ENCODE results near the gene TALDO1.

TALDO1 gene

GRCh38 chr11:765025-765801 lies 17.9 kb downstream of the TALDO1 start:
- TF ChIP-seq, protein P1, sequence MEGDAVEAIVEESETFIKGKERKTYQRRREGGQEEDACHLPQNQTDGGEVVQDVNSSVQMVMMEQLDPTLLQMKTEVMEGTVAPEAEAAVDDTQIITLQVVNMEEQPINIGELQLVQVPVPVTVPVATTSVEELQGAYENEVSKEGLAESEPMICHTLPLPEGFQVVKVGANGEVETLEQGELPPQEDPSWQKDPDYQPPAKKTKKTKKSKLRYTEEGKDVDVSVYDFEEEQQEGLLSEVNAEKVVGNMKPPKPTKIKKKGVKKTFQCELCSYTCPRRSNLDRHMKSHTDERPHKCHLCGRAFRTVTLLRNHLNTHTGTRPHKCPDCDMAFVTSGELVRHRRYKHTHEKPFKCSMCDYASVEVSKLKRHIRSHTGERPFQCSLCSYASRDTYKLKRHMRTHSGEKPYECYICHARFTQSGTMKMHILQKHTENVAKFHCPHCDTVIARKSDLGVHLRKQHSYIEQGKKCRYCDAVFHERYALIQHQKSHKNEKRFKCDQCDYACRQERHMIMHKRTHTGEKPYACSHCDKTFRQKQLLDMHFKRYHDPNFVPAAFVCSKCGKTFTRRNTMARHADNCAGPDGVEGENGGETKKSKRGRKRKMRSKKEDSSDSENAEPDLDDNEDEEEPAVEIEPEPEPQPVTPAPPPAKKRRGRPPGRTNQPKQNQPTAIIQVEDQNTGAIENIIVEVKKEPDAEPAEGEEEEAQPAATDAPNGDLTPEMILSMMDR (IDR thresholded peaks at IDR 0.05; ENCODE audit: insufficient read depth, low read depth, low read length, missing control alignments) = peak; percentile 71
- peak; percentile 79 for DNase-seq (ENCODE audit: low read depth)
- H3K4me3 ChIP-seq (ENCODE audit: low read depth, low read length) = no peak overlapping the region

- no peak for DNase-seq (ENCODE audit: low read depth)
- H3K4me3 ChIP-seq (ENCODE audit: low read depth, low read length) = no peak overlapping the region
- TF ChIP-seq, protein P1 (IDR thresholded peaks at IDR 0.05; ENCODE audit: insufficient read depth, low read depth, low read length, missing control alignments) = no peak
These were observed 18.5 kb downstream of the TALDO1 start for GRCh38 chr11:765802-766091.

DNA sequence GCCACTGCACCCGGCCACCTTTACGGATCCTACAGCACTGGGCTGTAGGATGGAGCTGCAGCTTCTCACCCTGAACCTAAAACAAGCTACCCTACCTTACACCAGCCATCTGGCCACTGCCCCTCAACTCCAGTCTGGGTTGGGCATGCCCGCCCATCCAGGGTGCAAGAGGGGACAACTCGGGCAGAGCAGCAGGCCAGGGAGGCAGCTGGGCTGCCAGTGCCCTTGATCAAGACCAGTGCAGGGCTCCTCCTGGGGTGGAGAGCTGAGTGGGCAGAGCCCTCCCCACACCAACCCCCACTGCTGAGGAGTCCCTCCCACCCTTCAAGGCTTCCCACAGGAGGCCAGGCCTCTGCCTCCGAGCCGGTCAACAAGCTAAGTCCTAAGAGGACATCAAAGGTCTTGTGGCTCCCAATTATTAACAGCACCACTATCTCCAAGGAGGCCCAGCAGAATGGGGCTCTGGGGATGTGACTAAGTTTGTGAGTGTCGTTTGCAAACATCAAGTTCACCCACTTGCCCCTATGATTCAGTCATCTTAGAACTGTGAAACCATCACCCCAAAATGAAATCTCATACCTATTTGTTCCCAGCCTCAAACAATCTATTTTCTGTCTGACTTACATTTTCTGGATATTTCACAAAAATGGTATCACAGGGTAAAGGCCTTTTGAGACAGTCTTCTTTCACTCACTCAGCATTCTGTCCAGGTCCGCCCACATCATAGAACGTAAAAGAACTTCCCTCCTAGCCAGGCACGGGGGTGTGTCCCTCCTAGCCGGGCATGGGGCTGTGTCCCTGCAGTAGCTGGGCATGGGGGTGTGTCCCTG lies 19.1 kb downstream of the TALDO1 start:
- DNase-seq (ENCODE audit: low read depth) = no peak
- H3K4me3 ChIP-seq (ENCODE audit: low read depth, low read length) = no peak overlapping the region
- TF ChIP-seq, protein P1 (IDR thresholded peaks at IDR 0.05; ENCODE audit: insufficient read depth, low read depth, low read length, missing control alignments) = no peak

DNA sequence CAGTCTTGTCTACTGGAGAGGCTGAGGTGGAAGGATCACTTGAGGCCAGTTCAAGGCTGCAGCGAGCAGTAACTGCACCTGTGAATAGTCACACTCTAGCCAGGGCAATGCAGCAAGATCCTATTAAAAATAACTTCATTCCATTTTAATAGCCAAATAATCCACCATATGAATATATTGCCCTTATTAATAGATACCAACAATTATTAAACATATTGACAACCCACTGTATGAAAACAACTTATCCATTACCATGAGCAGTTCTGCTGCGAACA lies 19.6 kb downstream of the TALDO1 start:
- DNase-seq (ENCODE audit: low read depth) = no peak
- no peak overlapping the region for H3K4me3 ChIP-seq (ENCODE audit: low read depth, low read length)
- TF ChIP-seq, protein P1 (IDR thresholded peaks at IDR 0.05; ENCODE audit: insufficient read depth, low read depth, low read length, missing control alignments) = no peak

DNA sequence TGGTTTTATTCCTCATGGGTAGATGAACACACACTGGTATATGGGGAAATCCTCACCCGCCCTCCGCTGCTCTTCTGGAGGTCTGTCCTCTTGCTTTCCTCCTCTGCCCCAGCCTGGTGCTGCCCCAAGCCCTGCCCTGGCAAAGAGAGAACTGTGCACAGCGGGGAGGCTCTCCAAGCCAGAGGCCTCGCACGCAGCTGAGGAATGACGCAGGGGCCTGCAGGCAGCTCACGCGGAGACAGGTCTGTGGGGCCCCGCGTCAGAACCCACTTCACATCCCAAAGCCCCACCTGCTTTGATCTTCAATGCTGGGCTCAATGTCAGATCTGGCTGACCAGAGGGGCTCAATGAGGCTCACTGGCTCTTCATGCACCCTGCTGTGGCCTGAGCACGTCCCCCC lies 20.0 kb downstream of the TALDO1 start:
- H3K4me3 ChIP-seq (ENCODE audit: low read depth, low read length) = no peak overlapping the region
- TF ChIP-seq, protein P1 (IDR thresholded peaks at IDR 0.05; ENCODE audit: insufficient read depth, low read depth, low read length, missing control alignments) = no peak
- no peak for DNase-seq (ENCODE audit: low read depth)

DNA sequence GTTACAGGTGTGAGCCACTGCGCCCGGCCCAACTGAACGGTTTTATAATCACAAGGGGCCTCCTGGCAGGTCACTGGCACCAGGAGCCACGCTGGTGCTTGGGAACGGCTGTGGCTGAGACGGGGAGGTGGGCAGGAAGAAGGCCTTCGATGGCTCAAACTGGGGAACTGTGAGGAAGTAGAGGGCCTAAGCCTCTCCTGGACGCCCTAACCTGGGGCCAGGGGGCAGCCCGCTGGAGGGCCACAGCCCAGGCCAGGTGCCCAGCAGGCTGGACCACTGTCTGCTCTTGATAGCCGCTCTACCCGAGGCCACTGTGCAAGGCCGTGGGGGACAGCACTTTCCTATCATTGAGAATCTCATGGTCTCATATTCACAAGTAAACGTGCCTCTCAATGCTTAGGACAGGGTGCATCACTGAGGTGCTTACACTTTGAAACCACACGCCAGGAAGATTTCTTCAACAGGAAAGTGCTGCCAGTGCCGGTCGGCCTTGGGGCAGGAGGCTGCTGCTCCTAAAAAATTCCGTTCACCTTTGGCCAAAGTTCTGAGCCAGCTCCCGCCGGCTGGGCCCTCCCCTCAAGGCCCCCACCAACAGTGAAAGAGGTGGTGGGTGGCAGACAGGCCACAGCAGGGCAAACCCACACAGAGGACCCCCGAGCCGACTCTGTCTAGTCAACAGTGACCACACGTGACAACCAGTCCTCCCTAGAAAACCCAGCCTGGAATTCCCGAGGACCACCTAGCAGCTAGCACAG lies 22.8 kb downstream of the TALDO1 start:
- H3K4me3 ChIP-seq (ENCODE audit: low read depth, low read length) = no peak overlapping the region
- no peak for DNase-seq (ENCODE audit: low read depth)
- TF ChIP-seq, protein P1 (IDR thresholded peaks at IDR 0.05; ENCODE audit: insufficient read depth, low read depth, low read length, missing control alignments) = no peak

All from GM12865 (cell line).